ENCODE results near the gene ADGRB2.

DNA sequence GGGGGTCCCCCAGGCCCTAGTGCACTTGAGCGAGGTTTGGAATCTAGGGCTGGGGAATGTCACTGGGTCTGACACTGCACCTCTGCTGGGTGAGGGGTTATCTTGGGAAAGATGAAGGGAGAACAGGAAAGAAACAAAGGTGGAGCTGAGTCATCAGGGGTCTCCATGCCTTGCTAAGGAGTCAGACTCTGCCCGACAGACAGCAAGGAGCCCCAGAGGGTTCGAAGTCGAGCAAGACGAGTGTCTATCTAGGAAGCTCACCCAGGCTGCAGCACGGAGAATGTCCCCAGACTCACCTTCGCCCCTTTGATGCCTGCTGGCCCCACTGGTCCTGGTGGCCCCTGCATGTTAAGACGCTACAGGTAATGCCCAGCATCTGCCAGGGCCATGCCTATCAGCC, 78.3 kb downstream of the ADGRB2 start:
- TF ChIP-seq, protein P1, sequence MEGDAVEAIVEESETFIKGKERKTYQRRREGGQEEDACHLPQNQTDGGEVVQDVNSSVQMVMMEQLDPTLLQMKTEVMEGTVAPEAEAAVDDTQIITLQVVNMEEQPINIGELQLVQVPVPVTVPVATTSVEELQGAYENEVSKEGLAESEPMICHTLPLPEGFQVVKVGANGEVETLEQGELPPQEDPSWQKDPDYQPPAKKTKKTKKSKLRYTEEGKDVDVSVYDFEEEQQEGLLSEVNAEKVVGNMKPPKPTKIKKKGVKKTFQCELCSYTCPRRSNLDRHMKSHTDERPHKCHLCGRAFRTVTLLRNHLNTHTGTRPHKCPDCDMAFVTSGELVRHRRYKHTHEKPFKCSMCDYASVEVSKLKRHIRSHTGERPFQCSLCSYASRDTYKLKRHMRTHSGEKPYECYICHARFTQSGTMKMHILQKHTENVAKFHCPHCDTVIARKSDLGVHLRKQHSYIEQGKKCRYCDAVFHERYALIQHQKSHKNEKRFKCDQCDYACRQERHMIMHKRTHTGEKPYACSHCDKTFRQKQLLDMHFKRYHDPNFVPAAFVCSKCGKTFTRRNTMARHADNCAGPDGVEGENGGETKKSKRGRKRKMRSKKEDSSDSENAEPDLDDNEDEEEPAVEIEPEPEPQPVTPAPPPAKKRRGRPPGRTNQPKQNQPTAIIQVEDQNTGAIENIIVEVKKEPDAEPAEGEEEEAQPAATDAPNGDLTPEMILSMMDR (IDR thresholded peaks at IDR 0.05): no peak
- TF ChIP-seq POLR2AphosphoS5 (IDR thresholded peaks at IDR 0.05): no peak
